Skeletal muscle tissue (tissue), 4 donors: ENCODE measurements around the gene GPX4. TPM values are rescaled to one million over a fixed set of nuclear protein-coding genes. Genes with fewer than 3 reads are reported as not detected.
A peak's percentile ranks its signal among the peaks of the same experiment; 100 is the strongest.

ENCODE experiments used
- H3K27ac ChIP-seq: one replicate; pipeline ENCODE4 v1.7.0; 2013; ENCODE audit warnings: mild to moderate bottlenecking, low read depth, low read length, inconsistent platforms
- H3K27me3 ChIP-seq, 3 donors: one replicate each; pipeline ENCODE4 v1.7.0; 2013; ENCODE audit warnings: low read length in 3 of 3; ENCODE audit not compliant: control insufficient read depth in 3 of 3, insufficient read depth in 3 of 3
- H3K36me3 ChIP-seq, 3 donors: one replicate each; pipeline ENCODE4 v1.7.0; 2013; ENCODE audit warnings: low read length in 3 of 3; ENCODE audit not compliant: control insufficient read depth in 3 of 3, insufficient read depth in 3 of 3
- H3K4me1 ChIP-seq, 3 donors: one replicate each; pipeline ENCODE4 v1.7.0; 2013; ENCODE audit warnings: low read length in 3 of 3, mild to moderate bottlenecking in 3 of 3; ENCODE audit not compliant: control insufficient read depth in 3 of 3, insufficient read depth in 3 of 3
- H3K4me3 ChIP-seq, 3 donors: one replicate each; pipeline ENCODE4 v1.7.0; 2013; ENCODE audit warnings: low read length in 3 of 3
- H3K9ac ChIP-seq, 3 donors: one replicate each; pipeline ENCODE4 v1.7.0; 2013; ENCODE audit warnings: low read length in 3 of 3, mild to moderate bottlenecking in 3 of 3, moderate library complexity in 2 of 3, low read depth in 1 of 3
- H3K9me3 ChIP-seq, 3 donors: one replicate each; pipeline ENCODE4 v1.7.0; 2013; ENCODE audit warnings: low read length in 3 of 3; ENCODE audit not compliant: control insufficient read depth in 3 of 3
- total RNA-seq: library from RNA; depleted of rRNA; stranded (reverse); fragments of >200 nt; gene quantifications from one replicate; pipeline ENCODE4 v1.2.3, GENCODE V29; 2014
- donor health status: Osteomylitis.

The GPX4 gene
- total RNA-seq, 1 donor from 2014 or later: 139 TPM

- Histone ChIP-seq H3K9me3 (peaks cover 0 to 9% (median 7%) of the 10 kb centered on the region in 3 donors), H3K27me3 (peaks cover 32 to 40% (median 38%) of the 10 kb centered on the region in 3 donors), H3K27ac (no peak overlapping the region), H3K4me3 (no peak overlapping the region), H3K36me3 (peaks cover 7 to 8% (median 7%) of the 10 kb centered on the region in 3 donors), H3K9ac (no peak overlapping the region), H3K4me1 (peaks cover 11 to 23% (median 15%) of the 10 kb centered on the region in 3 donors)
Observed at GRCh38 chr19:1063030-1063908, 40.5 kb upstream of the GPX4 start.

- no peak overlapping the region for H3K27ac ChIP-seq
- H3K4me3 ChIP-seq: no peak overlapping the region
- peaks cover 0 to 2% (median 0%) of the 10 kb centered on the region in 3 donors for H3K36me3 ChIP-seq
- H3K9ac ChIP-seq: no peak overlapping the region
- peaks cover 15 to 26% (median 15%) of the 10 kb centered on the region in 3 donors for H3K4me1 ChIP-seq
- peaks cover 0 to 2% (median 0%) of the 10 kb centered on the region in 3 donors for H3K9me3 ChIP-seq
- peaks cover 40 to 48% (median 46%) of the 10 kb centered on the region in 3 donors for H3K27me3 ChIP-seq
Observed at GRCh38 chr19:1063909-1064660, 39.7 kb upstream of the GPX4 start.

GRCh38 chr19:1064661-1065605, 38.9 kb upstream of the GPX4 start:
- H3K4me3 ChIP-seq: no peak overlapping the region
- H3K27ac ChIP-seq: no peak overlapping the region

GRCh38 chr19:1065606-1066109, 38.1 kb upstream of the GPX4 start:
- Histone ChIP-seq H3K4me1 (peaks cover 15 to 27% (median 17%) of the 10 kb centered on the region in 3 donors), H3K9ac (no peak overlapping the region), H3K27me3 (peaks cover 53 to 61% (median 59%) of the 10 kb centered on the region in 3 donors), H3K9me3 (no peaks in the 10 kb centered on the region), H3K36me3 (no peaks in the 10 kb centered on the region), H3K4me3 (no peak overlapping the region), H3K27ac (no peak overlapping the region)

More at GRCh38 chr19:1064661-1065605, 38.9 kb upstream of the GPX4 start:
- no peaks in the 10 kb centered on the region for H3K9me3 ChIP-seq
- H3K9ac ChIP-seq: peak overlapping the region in 1 of 3 donors; percentile 16
- peaks cover 48 to 55% (median 54%) of the 10 kb centered on the region in 3 donors for H3K27me3 ChIP-seq
- H3K4me1 ChIP-seq: peaks cover 15 to 27% (median 17%) of the 10 kb centered on the region in 3 donors
- no peaks in the 10 kb centered on the region for H3K36me3 ChIP-seq

- peaks cover 54 to 66% (median 66%) of the 10 kb centered on the region in 3 donors for H3K27me3 ChIP-seq
- no peaks in the 10 kb centered on the region for H3K9me3 ChIP-seq
- no peak overlapping the region for H3K4me3 ChIP-seq
- H3K27ac ChIP-seq: no peak overlapping the region
- no peak overlapping the region for H3K9ac ChIP-seq
- H3K4me1 ChIP-seq: peaks cover 17 to 27% (median 17%) of the 10 kb centered on the region in 3 donors
- no peaks in the 10 kb centered on the region for H3K36me3 ChIP-seq
Observed at GRCh38 chr19:1066251-1066747, 37.5 kb upstream of the GPX4 start.

GRCh38 chr19:1066748-1067340, 37.0 kb upstream of the GPX4 start, which contains the start of gene ARHGAP45:
ARHGAP45 (plus strand) TSS chr19:1067167; CDS start chr19:1067406, 239 bp downstream.
- H3K36me3 ChIP-seq: no peaks in the 10 kb centered on the region
- H3K4me1 ChIP-seq: peaks cover 17 to 27% (median 17%) of the 10 kb centered on the region in 3 donors
- H3K9me3 ChIP-seq: no peaks in the 10 kb centered on the region
- peak within 1 kb of the TSS in 1 of 3 donors; percentile 32 for H3K9ac ChIP-seq
- H3K27ac ChIP-seq: peak within 1 kb of the TSS; percentile 25
- peak within 1 kb of the TSS in 1 of 3 donors; percentile 32 for H3K4me3 ChIP-seq
- H3K27me3 ChIP-seq: peaks cover 58 to 72% (median 66%) of the 10 kb centered on the region in 3 donors

GRCh38 chr19:1067341-1067957, 36.3 kb upstream of the GPX4 start:
- peaks cover 63 to 78% (median 67%) of the 10 kb centered on the region in 3 donors for H3K27me3 ChIP-seq
- H3K9ac ChIP-seq: peak overlapping the region in 1 of 3 donors; percentile 32
- no peaks in the 10 kb centered on the region for H3K36me3 ChIP-seq
- H3K9me3 ChIP-seq: no peaks in the 10 kb centered on the region
- H3K4me1 ChIP-seq: peaks cover 17 to 27% (median 17%) of the 10 kb centered on the region in 3 donors
- peak overlapping the region; percentile 25 for H3K27ac ChIP-seq
- peak overlapping the region in 1 of 3 donors; percentile 32 for H3K4me3 ChIP-seq
